ENCODE data around the gene PHLPP1. TPM values are rescaled to one million over a fixed set of nuclear protein-coding genes. Genes with fewer than 3 reads are reported as not detected.

PHLPP1 gene
- total RNA-seq, 2 donors from 2014 or later = 8.1 to 11.6 TPM

DNA sequence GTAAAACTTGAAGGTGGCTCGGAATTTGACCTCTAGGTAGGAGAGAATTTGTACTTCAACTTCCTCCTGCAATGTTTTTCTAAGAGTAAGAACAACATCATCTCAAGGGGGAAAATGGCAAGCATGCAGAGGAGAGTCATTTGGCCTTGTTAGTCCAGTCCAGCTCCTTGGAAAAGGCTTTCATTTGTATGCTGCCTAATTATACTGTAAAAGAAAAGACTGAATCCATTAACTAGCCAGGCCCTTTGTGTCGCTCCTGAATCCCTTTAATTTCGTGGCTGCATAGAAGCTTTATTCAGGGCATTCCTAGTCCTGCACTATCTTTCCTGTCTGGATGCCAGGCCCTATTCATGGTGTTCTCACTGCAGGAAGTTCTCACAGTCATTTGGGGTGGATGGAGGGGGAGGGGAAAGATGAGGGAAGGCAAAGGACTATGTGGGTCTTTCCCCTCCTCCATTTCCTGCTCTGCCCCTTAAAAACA lies 36.0 kb downstream of the PHLPP1 start:
- Histone ChIP-seq H3K4me3 (no peak overlapping the region), H3K27me3 (replicated peaks; ENCODE audit: insufficient read depth) (no peaks in the 10 kb centered on the region), H3K36me3 (no peaks in the 10 kb centered on the region), H3K9me3 (no peaks in the 10 kb centered on the region), H3K4me1 (ENCODE audit: control insufficient read depth in 1 of 2, low read depth in 2 of 2) (peaks cover 8 to 9% of the 10 kb centered on the region in 2 donors), H3K27ac (no peak overlapping the region)
- no peak for TF ChIP-seq CTCF (IDR thresholded peaks at IDR 0.05)
- ATAC-seq (ENCODE audit: insufficient number of reproducible peaks, low FRiP score, low read depth) (no peak), DNase-seq (ENCODE audit: low spot score) (no peak)

GRCh38 chr18:62751977-62752376 lies 36.6 kb downstream of the PHLPP1 start:
- Histone ChIP-seq H3K4me1 (ENCODE audit: control insufficient read depth in 1 of 2, low read depth in 2 of 2) (peaks cover 8 to 9% of the 10 kb centered on the region in 2 donors), H3K27me3 (replicated peaks; ENCODE audit: insufficient read depth) (no peaks in the 10 kb centered on the region), H3K9me3 (no peaks in the 10 kb centered on the region), H3K27ac (no peak overlapping the region), H3K36me3 (no peaks in the 10 kb centered on the region), H3K4me3 (no peak overlapping the region)
- no peak for TF ChIP-seq CTCF (IDR thresholded peaks at IDR 0.05)
- ATAC-seq (ENCODE audit: insufficient number of reproducible peaks, low FRiP score, low read depth) (no peak), DNase-seq (ENCODE audit: low spot score) (no peak)

DNA sequence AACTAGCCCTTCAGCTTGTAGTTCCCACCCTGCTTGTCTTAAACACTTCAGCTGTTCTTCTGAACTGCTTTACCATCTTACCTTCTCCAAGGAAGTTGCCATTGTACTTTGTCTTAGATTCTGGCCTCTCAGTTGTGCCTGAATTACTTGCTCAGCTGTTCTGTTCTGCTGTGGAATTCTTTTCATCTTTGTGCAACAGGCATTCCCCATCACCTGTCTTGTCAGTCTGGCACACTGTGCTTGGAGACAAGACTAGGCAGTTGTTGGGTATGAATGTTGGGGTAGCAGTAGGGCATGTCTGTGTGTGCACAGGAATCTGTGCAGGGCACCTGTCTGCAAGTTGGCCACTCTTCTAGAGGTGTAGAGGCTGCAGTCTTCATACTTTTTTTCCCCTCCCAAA lies 38.7 kb downstream of the PHLPP1 start:
- ATAC-seq (ENCODE audit: insufficient number of reproducible peaks, low FRiP score, low read depth) (no peak), DNase-seq (ENCODE audit: low spot score) (no peak)
- TF ChIP-seq CTCF (IDR thresholded peaks at IDR 0.05) = no peak
- Histone ChIP-seq H3K9me3 (no peaks in the 10 kb centered on the region), H3K4me1 (ENCODE audit: control insufficient read depth in 1 of 2, low read depth in 2 of 2) (peaks cover 9 to 12% of the 10 kb centered on the region in 2 donors), H3K4me3 (no peak overlapping the region), H3K27ac (no peak overlapping the region), H3K36me3 (no peaks in the 10 kb centered on the region), H3K27me3 (replicated peaks; ENCODE audit: insufficient read depth) (no peaks in the 10 kb centered on the region)

DNA sequence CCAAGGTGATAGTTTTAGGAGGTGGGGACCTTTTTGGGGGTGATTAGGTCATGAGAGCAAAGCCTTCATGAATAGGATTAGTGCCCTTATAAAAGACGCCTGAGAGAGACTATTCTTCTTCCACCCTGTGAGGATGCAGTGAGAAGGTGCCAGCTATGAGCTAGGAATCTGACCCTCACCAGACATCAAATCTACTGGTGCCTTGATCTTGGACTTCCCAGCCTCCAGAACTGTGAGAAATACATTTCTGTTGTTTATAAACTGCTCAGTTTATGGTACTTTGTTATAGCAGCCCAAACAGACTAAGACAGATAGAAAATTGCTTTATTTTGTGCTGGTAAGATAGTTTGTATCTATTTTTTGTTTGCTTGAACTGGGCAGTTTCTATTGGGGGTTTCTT lies 40.1 kb downstream of the PHLPP1 start:
- Histone ChIP-seq H3K4me3 (no peak overlapping the region), H3K9me3 (no peaks in the 10 kb centered on the region), H3K27ac (no peak overlapping the region), H3K27me3 (replicated peaks; ENCODE audit: insufficient read depth) (no peaks in the 10 kb centered on the region), H3K36me3 (no peaks in the 10 kb centered on the region), H3K4me1 (ENCODE audit: control insufficient read depth in 1 of 2, low read depth in 2 of 2) (peaks cover 9 to 13% of the 10 kb centered on the region in 2 donors)
- no peak for TF ChIP-seq CTCF (IDR thresholded peaks at IDR 0.05)
- ATAC-seq (ENCODE audit: insufficient number of reproducible peaks, low FRiP score, low read depth) (no peak), DNase-seq (ENCODE audit: low spot score) (no peak)

DNA sequence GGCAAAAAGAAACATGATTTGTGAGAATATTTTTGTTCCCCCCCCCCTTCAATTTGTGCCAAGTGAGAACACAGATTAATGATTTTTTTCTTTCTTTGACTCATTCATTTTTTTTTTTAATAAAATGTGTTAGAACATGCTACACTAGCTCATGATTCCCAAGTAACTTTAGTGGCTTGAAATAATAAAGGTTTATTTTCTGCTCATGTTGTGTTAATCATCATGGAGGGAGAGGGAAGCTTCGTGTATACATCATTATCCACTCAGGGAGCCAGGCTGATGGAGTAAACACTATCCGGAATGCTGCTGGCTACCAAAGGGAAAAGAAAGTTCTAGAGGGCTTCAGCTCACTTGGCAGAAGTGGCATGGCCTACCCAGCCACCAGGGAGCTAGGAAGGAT lies 40.6 kb downstream of the PHLPP1 start:
- no peak for TF ChIP-seq CTCF (IDR thresholded peaks at IDR 0.05)

More for the DNA sequence above, 40.6 kb downstream of the PHLPP1 start:
- peaks cover 9 to 13% of the 10 kb centered on the region in 2 donors for H3K4me1 ChIP-seq (ENCODE audit: control insufficient read depth in 1 of 2, low read depth in 2 of 2)
- no peak overlapping the region for H3K27ac ChIP-seq
- no peaks in the 10 kb centered on the region for H3K36me3 ChIP-seq
- H3K27me3 ChIP-seq (replicated peaks; ENCODE audit: insufficient read depth) = no peaks in the 10 kb centered on the region
- ATAC-seq (ENCODE audit: insufficient number of reproducible peaks, low FRiP score, low read depth) = no peak
- DNase-seq (ENCODE audit: low spot score) = no peak
- no peaks in the 10 kb centered on the region for H3K9me3 ChIP-seq
- H3K4me3 ChIP-seq = no peak overlapping the region

Measured in thoracic aorta (tissue), 2 donors.